NCI-H1417 treated with DMSO at 0.1 percent for 48 hours (cell line): ENCODE results near the gene KPNA1.
A peak's percentile ranks its signal among the peaks of the same experiment; 100 is the strongest.

Experiments used
- DNase-seq: peaks from one replicate; lab custom pipeline; 2025; lab: John Stamatoyannopoulos, UW

Gene KPNA1

DNA sequence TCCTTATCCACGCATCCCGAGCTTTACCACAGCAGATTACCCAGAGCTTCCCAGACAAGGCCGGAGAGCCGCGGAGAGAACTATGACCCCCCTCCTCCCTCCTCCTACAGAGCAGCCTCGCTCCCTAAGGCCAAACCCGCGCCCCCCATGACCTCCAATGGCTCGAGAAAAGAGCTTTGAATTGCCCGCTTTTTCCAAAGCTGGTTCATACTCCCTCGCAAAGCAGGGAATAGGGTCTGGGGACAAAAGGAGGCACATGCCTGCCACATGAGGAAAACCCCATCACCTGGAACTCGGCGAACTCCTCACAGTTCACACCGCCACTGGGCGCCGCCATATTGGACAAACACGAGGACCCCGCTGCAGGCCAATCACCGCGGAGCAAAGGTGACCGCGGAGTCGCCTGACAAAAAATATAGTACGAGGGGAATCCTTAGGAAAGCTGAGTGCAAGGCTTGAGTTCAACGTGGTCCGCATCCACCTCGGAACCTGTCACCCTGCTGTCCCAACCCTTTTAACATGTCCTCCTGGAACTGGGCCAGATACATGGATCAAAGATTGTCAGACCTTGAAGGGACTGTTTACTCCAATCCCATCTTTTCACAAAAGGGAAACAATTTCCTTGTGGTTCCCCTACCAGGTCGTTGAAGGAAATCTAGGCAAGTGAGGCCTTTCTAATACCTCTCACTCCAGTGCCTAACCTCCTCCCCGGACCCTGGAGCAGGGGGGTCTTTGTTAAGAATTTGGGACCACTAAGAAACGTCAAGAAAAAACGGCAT is 131.7 kb downstream of the KPNA1 start, which contains the start of gene MIX23:
TSS of gene MIX23 (minus strand) at position 344 of the 779 bp plus-strand sequence. CDS start at position 337, 7 bp downstream.
- peak; percentile 73 for DNase-seq

DNA sequence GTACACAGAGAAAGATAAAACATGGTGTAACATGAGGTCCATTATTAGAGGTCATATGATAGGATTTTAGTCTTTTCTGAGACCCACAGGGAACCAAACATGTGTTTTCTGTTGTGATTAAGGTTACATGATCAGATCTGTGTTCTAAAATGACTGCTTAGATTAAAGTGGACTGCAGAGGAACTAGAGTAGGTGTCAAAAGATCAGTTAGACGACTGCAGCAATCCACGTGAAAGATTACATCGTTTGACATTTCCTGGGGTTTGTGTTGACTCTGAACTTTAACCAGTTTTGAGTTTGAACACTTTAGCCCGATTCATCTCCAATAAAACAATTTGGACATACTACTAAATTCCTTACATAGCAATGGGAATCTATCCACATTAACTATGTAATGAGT is 136.8 kb downstream of the KPNA1 start:
- DNase-seq: no peak

DNA sequence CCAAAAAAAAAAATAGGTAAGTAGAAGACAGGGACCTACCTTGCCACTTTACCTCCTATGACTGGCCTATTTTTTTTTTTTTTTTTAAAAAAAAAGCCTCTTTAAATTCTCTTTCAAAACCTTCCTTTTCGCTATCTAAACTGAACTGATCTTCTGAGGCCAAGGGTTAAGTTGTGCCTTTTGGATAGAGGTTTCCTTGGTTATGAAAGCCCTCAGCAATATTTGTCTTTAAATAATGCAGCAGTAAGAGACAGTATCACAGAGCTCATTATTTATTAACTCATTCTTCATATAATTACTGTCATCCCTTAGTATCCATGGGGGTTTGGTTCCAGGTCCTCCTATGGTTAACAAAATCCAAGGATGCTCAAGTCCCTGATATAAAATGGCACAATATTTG is 140.7 kb downstream of the KPNA1 start:
- DNase-seq: no peak
